HG02870 (cell line): ENCODE data around the gene CLSTN1.

ENCODE experiments used
- ATAC-seq: cut with Tn5 transposase; IDR thresholded peaks from one replicate; pipeline ENCODE4 v1.9.1; 2021; ENCODE audit warnings: mild to moderate bottlenecking, moderate library complexity; ENCODE audit not compliant: unreplicated experiment

The CLSTN1 gene

GRCh38 chr1:9688599-9688998 lies 135.2 kb downstream of the CLSTN1 start:
- no peak for ATAC-seq

GRCh38 chr1:9687874-9688582 lies 135.7 kb downstream of the CLSTN1 start:
- no peak for ATAC-seq

- peak; percentile 42 for ATAC-seq
Observed at GRCh38 chr1:9687120-9687873, 136.5 kb downstream of the CLSTN1 start.

GRCh38 chr1:9684801-9685200 lies 139.0 kb downstream of the CLSTN1 start:
- ATAC-seq: no peak

GRCh38 chr1:9680828-9681227 lies 142.9 kb downstream of the CLSTN1 start:
- ATAC-seq: no peak

GRCh38 chr1:9680091-9680490 lies 143.7 kb downstream of the CLSTN1 start:
- no peak for ATAC-seq
